ENCODE results near the gene PAK3. TPM values are rescaled to one million over a fixed set of nuclear protein-coding genes. Genes with fewer than 3 reads are reported as not detected.

Gene PAK3
- polyA plus RNA-seq, 10 donors: 9.8 to 16.7 (median 11.8) TPM

DNA sequence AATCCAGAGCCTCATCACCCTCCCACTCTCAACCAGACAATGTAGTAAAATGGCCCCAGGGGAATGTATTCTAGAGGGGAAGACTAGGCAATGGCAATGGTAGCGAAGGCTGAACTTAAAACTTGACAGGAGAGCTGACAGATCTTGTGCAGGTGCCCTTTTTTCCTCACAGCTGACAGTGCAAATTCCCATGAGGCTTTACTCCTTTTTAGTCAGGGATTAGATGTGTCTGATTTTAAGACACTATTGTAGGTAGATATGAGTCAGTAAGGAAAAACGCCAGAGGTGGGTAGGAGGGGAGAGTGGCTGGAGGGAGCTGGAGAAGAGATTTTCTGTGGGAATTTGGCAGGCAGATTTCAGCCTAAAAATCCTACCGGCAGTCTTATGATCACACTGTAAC, 163.6 kb downstream of the PAK3 start:
- DNase-seq: no peak

DNA sequence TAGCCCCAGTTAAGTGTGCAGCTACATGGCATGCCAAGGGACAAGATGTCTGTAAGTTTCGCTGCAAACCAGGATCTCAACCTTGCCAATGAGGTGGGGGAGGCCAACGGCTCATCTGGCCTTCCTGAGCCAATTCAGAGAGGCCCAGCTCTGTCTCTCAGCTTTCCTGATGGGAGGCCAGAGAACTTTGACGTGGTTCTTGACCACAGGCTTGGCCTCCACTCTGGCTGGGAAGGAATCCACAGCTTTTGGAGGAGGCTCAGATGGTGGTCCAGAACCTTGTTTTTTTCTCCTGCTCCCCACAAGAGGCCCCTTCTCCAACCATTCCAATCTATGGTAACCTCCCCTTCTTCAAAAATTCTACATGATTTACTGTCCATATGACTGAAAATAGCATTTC, 164.5 kb downstream of the PAK3 start:
- DNase-seq: peak in 1 of 3 donors; percentile 60

GRCh38 chrX:111262086-111262485, 166.1 kb downstream of the PAK3 start:
- no peak for DNase-seq

DNA sequence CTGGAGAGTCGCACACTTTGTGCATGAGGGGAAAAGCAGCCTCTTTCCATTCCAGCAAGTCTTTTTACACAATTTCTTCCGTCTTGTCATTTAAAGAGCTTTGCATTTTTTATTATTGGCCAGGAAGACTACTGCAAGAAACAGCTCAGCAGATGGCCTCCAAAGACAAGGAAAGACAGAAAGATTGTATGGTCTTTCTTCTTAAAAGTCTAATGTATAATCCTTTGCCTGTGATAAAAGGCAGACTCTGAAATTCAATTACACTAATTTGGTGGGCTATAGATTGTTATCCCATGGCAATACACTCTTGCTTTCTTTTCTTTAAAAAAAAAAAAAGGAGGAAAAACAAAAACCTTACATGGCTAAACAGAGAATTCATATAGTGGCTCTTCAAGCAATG, 168.4 kb downstream of the PAK3 start:
- no peak for DNase-seq

DNA sequence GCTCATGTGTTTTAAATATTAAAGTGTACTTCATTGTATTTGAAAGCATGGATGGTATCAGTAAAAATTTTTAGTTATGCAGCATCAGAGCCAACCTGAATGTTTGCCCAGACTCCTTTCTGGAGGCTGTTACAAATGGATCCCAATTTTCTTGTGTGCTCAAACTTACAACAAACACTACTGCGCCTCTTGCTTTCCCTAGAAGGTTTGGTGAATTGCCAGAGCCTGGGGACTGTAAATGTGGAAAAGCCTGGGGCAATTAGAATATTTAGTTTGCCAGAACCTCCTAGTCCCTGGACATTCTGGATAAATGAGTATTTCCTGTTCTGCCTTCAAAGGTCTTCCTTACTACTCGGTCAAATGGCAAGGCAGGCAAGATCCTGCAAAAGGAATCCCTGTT, 169.5 kb downstream of the PAK3 start:
- DNase-seq: no peak

- peak in 1 of 3 donors; percentile 65 for DNase-seq
Observed at GRCh38 chrX:111268506-111268905, 172.5 kb downstream of the PAK3 start.

DNA sequence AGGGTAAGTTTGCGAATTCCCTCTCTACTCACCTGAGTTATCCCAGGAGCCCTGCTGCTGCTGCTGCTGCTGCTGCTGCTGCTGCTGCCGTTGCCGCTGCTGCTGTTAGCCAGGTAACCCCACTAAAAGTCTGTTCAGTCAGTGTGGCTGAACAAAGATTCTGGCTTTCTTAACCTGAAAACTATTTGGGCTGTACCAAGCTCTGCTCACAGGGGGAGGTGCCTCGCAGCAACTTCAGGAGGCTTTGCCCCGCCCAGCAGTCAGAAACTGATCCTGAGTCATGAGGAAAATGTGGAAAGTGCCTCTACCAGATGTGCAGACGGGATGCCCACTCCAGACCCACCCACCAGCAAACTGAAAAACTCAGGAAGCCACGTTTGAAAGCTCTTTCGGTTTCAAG, 174.3 kb downstream of the PAK3 start, which contains the start of gene CAPN6:
Gene CAPN6, minus strand, starts transcription at position 145 of the 400 bp plus-strand sequence. CDS start 6,547 bp downstream, outside the sequence.
- DNase-seq: peak in 2 of 3 donors; percentile 72 to 88

Other genes starting within 250 kb of the PAK3 start
- gene CAPN6, start 174.3 kb downstream of the PAK3 start, polyA plus RNA-seq (ENCODE audit: insufficient read length in 10 of 10): 100 to 1,000 TPM; 485 to 749 (median 565) TPM